Activated B cell treated with CpG ODN at 0.5 μM for 24 hours (primary cell): ENCODE data around the gene TM4SF4. TPM values are rescaled to one million over a fixed set of nuclear protein-coding genes. Genes with fewer than 3 reads are reported as not detected.

Source experiments
- ATAC-seq: fragments of 200-7000 bp; cut with Tn5 transposase; one replicate; pipeline ENCODE4 v1.10.0; 2021; ENCODE audit warnings: low read depth, mild to moderate bottlenecking, moderate library complexity
- CTCF ChIA-PET: fragments of 350-600 bp; sonication (Branson Sonifier 250); formaldehyde crosslinking; loops from one replicate; lab custom pipeline; 2021; ENCODE audit warnings: antibody characterized with exemption; lab: Charles Lee
- POLR2A ChIA-PET: fragments of 350-600 bp; sonication (Branson Sonifier 250); formaldehyde crosslinking; loops from one replicate; lab custom pipeline; 2021; ENCODE audit warnings: antibody characterized with exemption; lab: Charles Lee
- DNase-seq: peaks from one replicate; pipeline ENCODE4 v3.0.0; 2022
- H3K27ac Mint-ChIP-seq: one replicate; pipeline ENCODE4 v1.8.0; 2020; ENCODE audit warnings: mixed read lengths
- H3K27me3 Mint-ChIP-seq: one replicate; pipeline ENCODE4 v1.8.0; 2021; ENCODE audit warnings: mixed read lengths
- H3K36me3 Mint-ChIP-seq: one replicate; pipeline ENCODE4 v1.8.0; 2021; ENCODE audit warnings: low read depth, mixed read lengths
- H3K4me1 Mint-ChIP-seq: one replicate; pipeline ENCODE4 v1.8.0; 2021; ENCODE audit warnings: mixed read lengths
- H3K4me3 Mint-ChIP-seq: one replicate; pipeline ENCODE4 v1.8.0; 2020; ENCODE audit warnings: mild to moderate bottlenecking, mixed read lengths
- H3K9me3 Mint-ChIP-seq: one replicate; pipeline ENCODE4 v1.8.0; 2020; ENCODE audit warnings: mixed read lengths
- intact Hi-C: fragments of 100-400 bp; cut with micrococcal nuclease; formaldehyde crosslinking; loops from one replicate; pipeline ENCODE4 v1.15.1; 2024
- total RNA-seq: library from RNA; stranded (reverse); gene quantifications from 2 replicates; pipeline ENCODE4 v1.2.3, GENCODE V29; 2022
- TF ChIP-seq, protein P1 (sequence below): fragments of 200-600 bp; IDR thresholded peaks from one replicate; pipeline ENCODE4 v1.8.0; 2022; ENCODE audit warnings: antibody characterized with exemption, mild to moderate bottlenecking

TM4SF4 gene
- total RNA-seq, 1 donor from 2014 or later, result not detected

DNA sequence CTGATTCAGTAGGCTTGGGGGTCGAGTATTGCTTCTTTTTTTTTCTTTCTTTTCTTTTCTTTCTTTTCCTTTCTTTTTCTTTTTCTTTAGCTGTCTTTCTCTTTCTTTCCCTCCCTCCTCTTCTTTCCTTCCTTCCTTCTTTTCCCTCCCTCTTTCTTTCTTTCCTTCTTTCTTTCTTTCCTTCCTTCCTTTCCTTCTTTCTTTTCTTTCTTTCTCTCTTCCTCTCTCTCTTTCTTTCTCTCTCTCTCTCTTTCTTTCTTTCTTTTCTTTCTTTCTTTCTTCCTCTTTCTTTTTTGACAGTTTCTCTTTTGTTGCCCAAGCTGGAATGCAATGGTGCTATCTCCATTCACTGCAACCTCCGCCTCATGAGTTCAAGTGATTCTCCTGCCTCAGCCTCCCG, 36.0 kb downstream of the TM4SF4 start:
- Mint-ChIP-seq H3K9me3 (no peaks in the 10 kb centered on the region), H3K36me3 (no peaks in the 10 kb centered on the region), H3K4me3 (no peak overlapping the region), H3K4me1 (peaks cover 10% of the 10 kb centered on the region), H3K27me3 (peaks cover 17% of the 10 kb centered on the region), H3K27ac (no peak overlapping the region)
- intact Hi-C loops, result loop anchor here (10.0 kb wide), 1 partner anchor 674 kb away; no protein-coding TSS in a partner anchor
- ATAC-seq (no peak), DNase-seq (no peak)
- CTCF ChIA-PET, result no interaction called here
- TF ChIP-seq, protein P1, sequence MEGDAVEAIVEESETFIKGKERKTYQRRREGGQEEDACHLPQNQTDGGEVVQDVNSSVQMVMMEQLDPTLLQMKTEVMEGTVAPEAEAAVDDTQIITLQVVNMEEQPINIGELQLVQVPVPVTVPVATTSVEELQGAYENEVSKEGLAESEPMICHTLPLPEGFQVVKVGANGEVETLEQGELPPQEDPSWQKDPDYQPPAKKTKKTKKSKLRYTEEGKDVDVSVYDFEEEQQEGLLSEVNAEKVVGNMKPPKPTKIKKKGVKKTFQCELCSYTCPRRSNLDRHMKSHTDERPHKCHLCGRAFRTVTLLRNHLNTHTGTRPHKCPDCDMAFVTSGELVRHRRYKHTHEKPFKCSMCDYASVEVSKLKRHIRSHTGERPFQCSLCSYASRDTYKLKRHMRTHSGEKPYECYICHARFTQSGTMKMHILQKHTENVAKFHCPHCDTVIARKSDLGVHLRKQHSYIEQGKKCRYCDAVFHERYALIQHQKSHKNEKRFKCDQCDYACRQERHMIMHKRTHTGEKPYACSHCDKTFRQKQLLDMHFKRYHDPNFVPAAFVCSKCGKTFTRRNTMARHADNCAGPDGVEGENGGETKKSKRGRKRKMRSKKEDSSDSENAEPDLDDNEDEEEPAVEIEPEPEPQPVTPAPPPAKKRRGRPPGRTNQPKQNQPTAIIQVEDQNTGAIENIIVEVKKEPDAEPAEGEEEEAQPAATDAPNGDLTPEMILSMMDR, result no peak
- POLR2A ChIA-PET, result no interaction called here

DNA sequence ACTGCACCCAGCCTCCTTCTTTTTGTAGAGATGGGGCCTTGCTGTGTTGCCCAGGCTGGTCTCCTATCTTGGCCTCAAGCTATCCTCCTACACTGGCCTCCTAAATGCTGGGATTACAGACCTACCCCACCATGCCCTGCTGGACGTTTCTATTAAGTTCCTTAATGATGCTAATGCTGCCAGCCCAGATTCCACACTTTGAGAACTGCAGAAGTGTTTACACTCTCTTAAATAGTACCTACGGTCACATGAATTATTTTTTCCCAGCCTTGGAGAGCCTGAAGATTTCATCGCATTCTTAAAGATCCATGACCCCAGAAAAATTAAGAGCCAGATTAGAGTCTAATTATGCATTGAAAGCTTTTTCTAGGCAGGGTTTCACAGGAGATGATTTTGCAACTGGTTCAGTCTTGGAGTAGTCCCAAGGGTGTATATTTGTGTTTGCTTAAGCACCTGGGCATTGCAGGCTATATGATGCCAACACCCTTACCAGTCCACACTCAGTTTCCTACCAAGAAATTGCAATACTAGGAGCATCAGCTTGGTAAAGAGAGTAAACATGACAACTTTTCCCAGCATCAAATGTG, 36.6 kb downstream of the TM4SF4 start:
- TF ChIP-seq, protein P1, result no peak
- DNase-seq (no peak), ATAC-seq (no peak)
- Mint-ChIP-seq H3K27ac (no peak overlapping the region), H3K4me3 (no peak overlapping the region), H3K4me1 (peaks cover 10% of the 10 kb centered on the region), H3K27me3 (peaks cover 17% of the 10 kb centered on the region), H3K9me3 (no peaks in the 10 kb centered on the region), H3K36me3 (no peaks in the 10 kb centered on the region)
- ChIA-PET CTCF (no interaction called here), POLR2A (no interaction called here)
- intact Hi-C loops, result loop anchor here (10.0 kb wide), 1 partner anchor 674 kb away; no protein-coding TSS in a partner anchor

DNA sequence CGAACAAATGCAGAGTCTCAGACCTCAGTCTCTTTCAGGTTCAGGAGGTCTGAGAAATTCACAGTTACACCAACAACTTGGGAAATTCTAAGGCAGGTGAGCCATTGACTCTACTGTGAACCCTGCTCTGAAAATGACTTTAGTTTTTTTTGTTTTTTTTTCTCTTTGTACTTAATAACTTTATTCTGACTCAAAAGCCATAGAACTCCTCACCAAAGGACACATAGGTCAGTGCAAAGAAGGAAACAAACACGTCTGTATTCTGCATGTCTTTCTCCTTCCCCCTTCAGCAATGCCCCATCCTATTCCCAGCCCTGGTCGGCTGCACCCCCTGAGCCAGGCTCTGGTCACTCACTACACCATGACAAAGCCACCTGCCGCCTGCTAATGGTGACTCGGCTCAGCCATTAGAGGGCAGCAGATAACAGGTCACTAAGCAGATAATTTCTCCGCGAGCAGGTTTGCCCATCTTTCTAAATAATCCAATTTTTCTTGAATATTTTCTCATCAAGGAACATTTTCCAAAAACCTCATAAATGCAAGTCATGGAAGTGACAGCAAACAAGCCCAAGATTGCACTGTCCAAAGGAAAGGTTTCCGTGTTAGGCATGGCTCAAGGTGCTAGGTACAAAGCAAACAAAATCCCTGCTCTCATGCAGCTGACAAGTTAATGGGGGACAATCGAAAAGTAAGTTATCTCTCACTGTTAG, 37.7 kb downstream of the TM4SF4 start:
- ATAC-seq (peak; percentile 56), DNase-seq (no peak)
- Mint-ChIP-seq H3K27me3 (peaks cover 13% of the 10 kb centered on the region), H3K27ac (no peak overlapping the region), H3K36me3 (no peaks in the 10 kb centered on the region), H3K4me3 (no peak overlapping the region), H3K4me1 (peaks cover 10% of the 10 kb centered on the region), H3K9me3 (no peaks in the 10 kb centered on the region)
- intact Hi-C loops, result loop anchor here (1.0 to 10.0 kb wide), 3 partner anchors 205 to 673 kb away; no protein-coding TSS in a partner anchor
- TF ChIP-seq, protein P1, result peak; percentile 30
- CTCF ChIA-PET, result interaction anchor here (0.9 kb wide), 2 partner anchors 106 to 205 kb away, joined by 3 to 4 read pairs; no protein-coding TSS in a partner anchor
- POLR2A ChIA-PET, result no interaction called here

DNA sequence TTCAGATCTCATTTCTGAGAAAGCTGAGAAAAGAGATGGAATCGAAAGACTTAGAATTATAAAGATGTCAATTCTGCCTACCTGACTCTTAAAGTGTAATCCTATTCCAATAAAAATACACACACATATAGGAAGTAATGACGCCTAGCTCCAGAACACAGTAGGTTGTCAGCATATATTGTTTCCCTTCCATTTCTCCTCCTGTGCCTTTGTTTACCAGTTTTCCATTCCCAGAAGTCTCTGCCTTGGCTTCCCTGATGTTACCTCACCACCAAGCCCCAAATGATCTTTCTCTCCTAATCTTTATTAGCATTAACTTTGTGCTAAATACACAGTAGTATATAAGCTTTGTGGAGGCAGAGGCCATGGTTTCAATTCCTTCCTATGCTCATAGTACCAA, 40.0 kb downstream of the TM4SF4 start:
- no peak overlapping the region for H3K4me3 Mint-ChIP-seq
- no peak for ATAC-seq
- H3K36me3 Mint-ChIP-seq, result no peaks in the 10 kb centered on the region
- DNase-seq, result no peak
- intact Hi-C loops, result loop anchor here (10.0 kb wide), 1 partner anchor 670 kb away; no protein-coding TSS in a partner anchor
- TF ChIP-seq, protein P1, result no peak
- H3K4me1 Mint-ChIP-seq, result peaks cover 2% of the 10 kb centered on the region
- no peaks in the 10 kb centered on the region for H3K9me3 Mint-ChIP-seq
- peaks cover 14% of the 10 kb centered on the region for H3K27me3 Mint-ChIP-seq
- ChIA-PET POLR2A (no interaction called here), CTCF (interaction anchor here (1.3 kb wide), 1 partner anchor 13 kb away, joined by 3 read pairs; no protein-coding TSS in a partner anchor)
- no peak overlapping the region for H3K27ac Mint-ChIP-seq

DNA sequence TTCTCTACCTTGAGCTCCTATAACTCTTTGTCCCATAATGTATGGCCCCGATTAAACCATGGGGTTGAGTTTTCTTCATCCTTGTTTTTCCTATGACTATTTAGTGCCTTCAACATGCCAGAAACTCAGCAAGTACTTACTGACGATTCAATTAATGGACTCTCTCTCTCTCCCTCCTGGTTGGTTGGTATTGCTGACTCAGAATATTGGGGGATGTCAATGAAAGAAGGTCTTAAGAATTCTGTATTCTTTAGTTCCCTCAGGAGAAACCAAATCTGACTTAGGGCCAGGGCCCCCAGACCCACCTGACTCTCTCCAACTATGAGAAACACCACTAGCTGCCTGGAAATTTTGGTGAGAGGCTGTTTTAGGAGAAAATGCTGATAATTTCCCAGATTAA, 40.8 kb downstream of the TM4SF4 start:
- TF ChIP-seq, protein P1, result no peak
- CTCF ChIA-PET, result interaction anchor here (1.3 kb wide), 1 partner anchor 13 kb away, joined by 3 read pairs; no protein-coding TSS in a partner anchor
- Mint-ChIP-seq H3K4me3 (no peak overlapping the region), H3K9me3 (no peaks in the 10 kb centered on the region), H3K4me1 (peaks cover 2% of the 10 kb centered on the region), H3K36me3 (no peaks in the 10 kb centered on the region), H3K27ac (no peak overlapping the region), H3K27me3 (peaks cover 14% of the 10 kb centered on the region)
- POLR2A ChIA-PET, result no interaction called here
- no peak for ATAC-seq
- intact Hi-C loops, result loop anchor here (10.0 kb wide), 1 partner anchor 670 kb away; no protein-coding TSS in a partner anchor
- no peak for DNase-seq
